Neural cell (in vitro differentiated cells): ENCODE data around the gene EHD4.

Experiments used
- CTCF ChIP-seq: fragments of 450-650 bp; IDR thresholded peaks from 2 replicates; pipeline ENCODE4 v1.5.1; 2014; ENCODE audit warnings: antibody characterized with exemption, mild to moderate bottlenecking, moderate library complexity; ENCODE audit not compliant: poor library complexity, severe bottlenecking
- EP300 ChIP-seq: fragments of 450-650 bp; conservative IDR thresholded peaks from 2 replicates; pipeline ENCODE4 v1.6.1; 2014; ENCODE audit warnings: antibody characterized with exemption, mild to moderate bottlenecking, moderate library complexity; ENCODE audit not compliant: poor library complexity, severe bottlenecking
- EZH2 ChIP-seq: fragments of 200-600, 300-800 bp; shearing (Covaris generic), sonication (generic); IDR thresholded peaks from 2 replicates; pipeline ENCODE4 v1.6.1; 2014; ENCODE audit warnings: antibody characterized with exemption, low read length, borderline replicate concordance, mild to moderate bottlenecking; ENCODE audit not compliant: insufficient read depth, poor library complexity, severe bottlenecking
- MXI1 ChIP-seq: fragments of 450-650 bp; conservative IDR thresholded peaks from 2 replicates; pipeline ENCODE4 v1.6.1; 2014; ENCODE audit warnings: antibody characterized with exemption, mild to moderate bottlenecking; ENCODE audit not compliant: poor library complexity, severe bottlenecking
- POLR2AphosphoS5 ChIP-seq: IDR thresholded peaks from 2 replicates; pipeline ENCODE4 v1.6.1; 2012
- REST ChIP-seq: IDR thresholded peaks from 2 replicates; pipeline ENCODE4 v1.6.1; 2012; ENCODE audit warnings: borderline replicate concordance
- SMC3 ChIP-seq: fragments of 450-650 bp; conservative IDR thresholded peaks from 2 replicates; pipeline ENCODE4 v1.6.1; 2014; ENCODE audit warnings: antibody characterized with exemption, mild to moderate bottlenecking, moderate library complexity; ENCODE audit not compliant: poor library complexity
- TAF1 ChIP-seq: IDR thresholded peaks from 2 replicates; pipeline ENCODE4 v1.6.1; 2012; ENCODE audit warnings: low read depth

- no peak for TF ChIP-seq CTCF
- TF ChIP-seq REST: no peak
- no peak for TF ChIP-seq EP300
- TF ChIP-seq SMC3: no peak
- no peak for TF ChIP-seq POLR2AphosphoS5
- no peak for TF ChIP-seq EZH2
- TF ChIP-seq MXI1: no peak
- no peak for TF ChIP-seq TAF1
These were observed 46.2 kb upstream of the EHD4 start for GRCh38 chr15:42018306-42019224.
